Epithelial cell of proximal tubule (primary cell): Measurements from ENCODE around the gene PHOSPHO1. TPM values are rescaled to one million over a fixed set of nuclear protein-coding genes. Genes with fewer than 3 reads are reported as not detected.
"Not testable (repeated sequence)": the region's sequence is repeated elsewhere in the genome, so short reads cannot be mapped to it uniquely, and the experiment has no call there.

Source experiments
- DNase-seq: peaks from one replicate; pipeline ENCODE4 v3.0.0-alpha.2; 2011; ENCODE audit warnings: low read depth
- H3K4me3 ChIP-seq: 2 replicates; pipeline ENCODE4 v1.5.1; 2011; ENCODE audit warnings: low read depth, mild to moderate bottlenecking, low read length
- CTCF ChIP-seq: conservative IDR thresholded peaks from 2 replicates; pipeline ENCODE4 v1.5.1; 2012; ENCODE audit warnings: low read depth, mild to moderate bottlenecking, low read length
- total RNA-seq: library from RNA; depleted of rRNA; stranded (reverse); fragments of >200 nt; gene quantifications from 2 replicates; pipeline ENCODE4 v1.2.3, GENCODE V29; 2015

PHOSPHO1 gene
- total RNA-seq, 1 donor from 2014 or later = not detected

- no peak for TF ChIP-seq CTCF
- no peak overlapping the region for H3K4me3 ChIP-seq
- DNase-seq = no peak
Observed at GRCh38 chr17:49267912-49268311, 37.3 kb upstream of the PHOSPHO1 start.

GRCh38 chr17:49266233-49266632, 35.6 kb upstream of the PHOSPHO1 start:
- DNase-seq = no peak
- H3K4me3 ChIP-seq = no peak overlapping the region
- no peak for TF ChIP-seq CTCF

GRCh38 chr17:49261540-49261939, 31.0 kb upstream of the PHOSPHO1 start:
- H3K4me3 ChIP-seq, DNase-seq: not testable (repeated sequence)

- DNase-seq = peak; percentile 31
- no peak for TF ChIP-seq CTCF
- peak overlapping the region; percentile 62 for H3K4me3 ChIP-seq
Observed at GRCh38 chr17:49260817-49261291, 30.3 kb upstream of the PHOSPHO1 start.

- TF ChIP-seq CTCF = no peak
- DNase-seq = no peak
- peak overlapping the region; percentile 62 for H3K4me3 ChIP-seq
Observed at GRCh38 chr17:49260011-49260816, 29.6 kb upstream of the PHOSPHO1 start.

GRCh38 chr17:49259663-49260010, 29.1 kb upstream of the PHOSPHO1 start:
- no peak for TF ChIP-seq CTCF
- peak overlapping the region; percentile 62 for H3K4me3 ChIP-seq
- no peak for DNase-seq

- no peak overlapping the region for H3K4me3 ChIP-seq
- no peak for TF ChIP-seq CTCF
- DNase-seq = no peak
Observed at GRCh38 chr17:49258394-49258793, 27.8 kb upstream of the PHOSPHO1 start.
